Fibroblast of lung (primary cell): ENCODE results near the gene ZBP1. TPM values are rescaled to one million over a fixed set of nuclear protein-coding genes. Genes with fewer than 3 reads are reported as not detected.

ENCODE experiments used
- DNase-seq, 2 donors: peaks; one replicate each; pipeline versions ENCODE4 v3.0.0 to v3.0.0-alpha.2; 2010; ENCODE audit warnings: low read depth in 2 of 2
- H2AFZ ChIP-seq: 2 replicates; pipeline ENCODE4 v1.5.1; 2012; ENCODE audit warnings: low read length, control low read depth, inconsistent platforms
- H3K27ac ChIP-seq: 2 replicates; pipeline ENCODE4 v1.5.1; 2011; ENCODE audit warnings: low read length, control low read depth; ENCODE audit not compliant: insufficient read depth
- H3K27me3 ChIP-seq: 2 replicates; pipeline ENCODE4 v1.5.1; 2011; ENCODE audit warnings: mild to moderate bottlenecking, low read length; ENCODE audit not compliant: control insufficient read depth, insufficient read depth
- H3K36me3 ChIP-seq: 2 replicates; pipeline ENCODE4 v1.5.1; 2011; ENCODE audit warnings: low read length; ENCODE audit not compliant: control insufficient read depth, insufficient read depth
- H3K4me1 ChIP-seq: 2 replicates; pipeline ENCODE4 v1.5.1; 2011; ENCODE audit warnings: low read length; ENCODE audit not compliant: control insufficient read depth, insufficient read depth; ENCODE audit errors: extremely low read depth
- H3K4me2 ChIP-seq: 2 replicates; pipeline ENCODE4 v1.5.1; 2011; ENCODE audit warnings: low read length, control low read depth; ENCODE audit not compliant: insufficient read depth; ENCODE audit errors: extremely low read depth
- H3K4me3 ChIP-seq, 4 experiments: fragments of 200-600 bp in 1 of 4; sonication (generic) in 1 of 4; replicated peaks in 1 of 4; 2 replicates each; pipeline ENCODE4 v1.5.1; 2011 to 2016; ENCODE audit warnings: low read length in 4 of 4, low read depth in 3 of 4, mild to moderate bottlenecking in 3 of 4, control low read depth in 2 of 4, inconsistent platforms in 1 of 4, mixed read lengths in 1 of 4; ENCODE audit not compliant: insufficient read depth in 1 of 4; ENCODE audit errors: control extremely low read depth in 1 of 4
- H3K79me2 ChIP-seq: 2 replicates; pipeline ENCODE4 v1.5.1; 2012; ENCODE audit warnings: mild to moderate bottlenecking, low read length, inconsistent platforms; ENCODE audit not compliant: control insufficient read depth, insufficient read depth
- H3K9ac ChIP-seq: 2 replicates; pipeline ENCODE4 v1.5.1; 2011; ENCODE audit warnings: mild to moderate bottlenecking, low read length, control low read depth; ENCODE audit not compliant: insufficient read depth
- H3K9me3 ChIP-seq: 2 replicates; pipeline ENCODE4 v1.5.1; 2012; ENCODE audit warnings: low read depth, low read length; ENCODE audit not compliant: control insufficient read depth, insufficient read depth
- H4K20me1 ChIP-seq: 2 replicates; pipeline ENCODE4 v1.5.1; 2011; ENCODE audit warnings: low read length; ENCODE audit not compliant: control insufficient read depth, insufficient read depth; ENCODE audit errors: extremely low read depth
- CTCF ChIP-seq, 2 donors: IDR thresholded peaks in 1 of 2; conservative IDR thresholded peaks in 1 of 2; 1 replicate in 1 of 2; 2 replicates in 1 of 2; pipeline ENCODE4 v1.5.1; 2011 to 2012; ENCODE audit warnings: low read length in 2 of 2, control low read depth in 1 of 2, inconsistent platforms in 1 of 2, low read depth in 1 of 2, mild to moderate bottlenecking in 1 of 2
- EZH2 ChIP-seq: IDR thresholded peaks from 2 replicates; pipeline ENCODE4 v1.5.1; 2012; ENCODE audit warnings: low read length, control low read depth, mild to moderate bottlenecking; ENCODE audit errors: missing control alignments
- polyA plus RNA-seq, 2 donors: library from polyadenylated mRNA; depleted of rRNA in 1 of 2; stranded (reverse) in 1 of 2; unstranded in 1 of 2; fragments of >200 nt; gene quantifications; 2 replicates each; pipeline ENCODE4 v1.2.1, GENCODE V29; 2011 to 2012; ENCODE audit warnings: missing spikeins in 1 of 2
- total RNA-seq: library from RNA; depleted of rRNA; stranded (reverse); fragments of >200 nt; gene quantifications from 2 replicates; pipeline ENCODE4 v1.2.1, GENCODE V29; 2014

The ZBP1 gene
- total and polyA plus RNA-seq, 2 donors (not counting 1 experiment from before 2014, with no cell fraction given), result not detected

GRCh38 chr20:57563522-57563921 lies 56.7 kb downstream of the ZBP1 start:
- Histone ChIP-seq H3K27ac (no peak overlapping the region), H2AFZ (no peak overlapping the region), H3K27me3 (no peaks in the 10 kb centered on the region), H3K4me1 (no peaks in the 10 kb centered on the region), H3K79me2 (no peaks in the 10 kb centered on the region), H4K20me1 (no peaks in the 10 kb centered on the region), H3K4me3 (no peak overlapping the region), H3K36me3 (no peaks in the 10 kb centered on the region), H3K9ac (no peak overlapping the region), H3K9me3 (no peaks in the 10 kb centered on the region), H3K4me2 (no peak overlapping the region)
- no peak for TF ChIP-seq CTCF (conservative IDR thresholded peaks at IDR 0.05 in 1 of 2, IDR thresholded peaks at IDR 0.05 in 1 of 2; ENCODE audit: low read depth in 1 of 2, low read length in 2 of 2)
- no peak for DNase-seq

- no peak overlapping the region for H3K4me3 ChIP-seq
- H3K9ac ChIP-seq, result no peak overlapping the region
- H4K20me1 ChIP-seq, result no peaks in the 10 kb centered on the region
- no peaks in the 10 kb centered on the region for H3K36me3 ChIP-seq
- no peak overlapping the region for H2AFZ ChIP-seq
- no peaks in the 10 kb centered on the region for H3K27me3 ChIP-seq
- no peak overlapping the region for H3K4me2 ChIP-seq
- no peaks in the 10 kb centered on the region for H3K9me3 ChIP-seq
- H3K27ac ChIP-seq, result no peak overlapping the region
- no peaks in the 10 kb centered on the region for H3K79me2 ChIP-seq
- DNase-seq, result no peak
- no peaks in the 10 kb centered on the region for H3K4me1 ChIP-seq
- TF ChIP-seq EZH2 (no peak), CTCF (conservative IDR thresholded peaks at IDR 0.05 in 1 of 2, IDR thresholded peaks at IDR 0.05 in 1 of 2; ENCODE audit: low read depth in 1 of 2, low read length in 2 of 2) (no peak)
These were observed 57.4 kb downstream of the ZBP1 start for GRCh38 chr20:57562541-57563465.

GRCh38 chr20:57561356-57562279 lies 58.6 kb downstream of the ZBP1 start:
- TF ChIP-seq CTCF (conservative IDR thresholded peaks at IDR 0.05 in 1 of 2, IDR thresholded peaks at IDR 0.05 in 1 of 2; ENCODE audit: low read depth in 1 of 2, low read length in 2 of 2) (no peak), EZH2 (no peak)
- no peak for DNase-seq

More at GRCh38 chr20:57561356-57562279, 58.6 kb downstream of the ZBP1 start:
- Histone ChIP-seq H3K9me3 (no peaks in the 10 kb centered on the region), H3K27ac (no peak overlapping the region), H3K4me3 (no peak overlapping the region), H3K4me1 (no peaks in the 10 kb centered on the region), H3K27me3 (peaks cover 3% of the 10 kb centered on the region), H3K79me2 (no peaks in the 10 kb centered on the region), H4K20me1 (no peaks in the 10 kb centered on the region), H3K9ac (no peak overlapping the region), H3K4me2 (no peak overlapping the region), H3K36me3 (no peaks in the 10 kb centered on the region), H2AFZ (no peak overlapping the region)
